Measurements from ENCODE around the gene AVP.

DNA sequence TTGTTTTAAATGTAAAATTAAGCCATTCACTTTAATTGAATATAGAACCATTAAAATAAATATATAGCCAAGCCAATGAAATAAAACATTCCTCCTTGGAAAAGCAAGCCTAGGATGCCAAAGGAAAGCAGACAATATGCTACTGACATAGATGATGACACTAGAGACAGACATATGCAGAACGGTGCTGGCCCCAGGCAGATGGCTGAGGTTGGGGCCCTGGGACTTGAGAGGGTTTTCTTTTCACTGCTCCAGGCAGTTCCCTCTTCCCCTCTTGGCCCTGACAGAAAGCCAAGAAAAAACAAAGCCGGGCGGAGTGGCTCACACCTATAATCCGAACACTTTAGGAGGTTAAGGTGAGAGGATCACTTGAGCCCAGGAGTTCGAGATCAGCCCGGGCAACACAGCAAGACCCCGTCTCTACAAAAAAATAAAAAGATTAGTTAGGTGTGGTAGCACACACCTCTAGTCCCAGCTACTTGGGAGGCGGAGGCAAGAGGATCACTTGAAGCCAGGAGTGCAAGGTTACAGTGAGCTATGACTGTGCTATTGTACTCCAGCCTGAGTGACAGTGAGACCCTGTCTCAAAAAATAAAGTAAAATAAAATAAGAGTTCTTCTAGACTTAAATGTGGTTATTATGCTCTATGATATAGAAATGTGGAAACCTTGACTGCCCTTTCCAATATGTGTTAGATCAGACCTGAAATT lies 43.9 kb upstream of the AVP start:
- TF ChIP-seq JUN (IDR thresholded peaks at IDR 0.05; ENCODE audit: borderline replicate concordance, insufficient read depth, insufficient read length, low read depth): no peak
- TF ChIP-seq POLR2AphosphoS5 (IDR thresholded peaks at IDR 0.05; ENCODE audit: insufficient read depth, low read depth, low read length): no peak
- TF ChIP-seq, protein P1, sequence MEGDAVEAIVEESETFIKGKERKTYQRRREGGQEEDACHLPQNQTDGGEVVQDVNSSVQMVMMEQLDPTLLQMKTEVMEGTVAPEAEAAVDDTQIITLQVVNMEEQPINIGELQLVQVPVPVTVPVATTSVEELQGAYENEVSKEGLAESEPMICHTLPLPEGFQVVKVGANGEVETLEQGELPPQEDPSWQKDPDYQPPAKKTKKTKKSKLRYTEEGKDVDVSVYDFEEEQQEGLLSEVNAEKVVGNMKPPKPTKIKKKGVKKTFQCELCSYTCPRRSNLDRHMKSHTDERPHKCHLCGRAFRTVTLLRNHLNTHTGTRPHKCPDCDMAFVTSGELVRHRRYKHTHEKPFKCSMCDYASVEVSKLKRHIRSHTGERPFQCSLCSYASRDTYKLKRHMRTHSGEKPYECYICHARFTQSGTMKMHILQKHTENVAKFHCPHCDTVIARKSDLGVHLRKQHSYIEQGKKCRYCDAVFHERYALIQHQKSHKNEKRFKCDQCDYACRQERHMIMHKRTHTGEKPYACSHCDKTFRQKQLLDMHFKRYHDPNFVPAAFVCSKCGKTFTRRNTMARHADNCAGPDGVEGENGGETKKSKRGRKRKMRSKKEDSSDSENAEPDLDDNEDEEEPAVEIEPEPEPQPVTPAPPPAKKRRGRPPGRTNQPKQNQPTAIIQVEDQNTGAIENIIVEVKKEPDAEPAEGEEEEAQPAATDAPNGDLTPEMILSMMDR (IDR thresholded peaks at IDR 0.05; ENCODE audit: extremely low read depth in 1 of 2, insufficient read depth in 1 of 2, low read depth in 1 of 2, low read length in 2 of 2): no peak
- no peak for TF ChIP-seq FOS (IDR thresholded peaks at IDR 0.05; ENCODE audit: borderline replicate concordance, insufficient read depth, low read length)
